Measurements from ENCODE around the gene ATP6V0A4.
"Not testable (repeated sequence)": the region's sequence is repeated elsewhere in the genome, so short reads cannot be mapped to it uniquely, and the experiment has no call there.

The ATP6V0A4 gene

GRCh38 chr7:138798836-138799235 lies 840 bp upstream of the ATP6V0A4 start:
- no peaks in the 10 kb centered on the region for H3K4me1 ChIP-seq (ENCODE audit: insufficient read depth, low read length)
- H3K27ac ChIP-seq (ENCODE audit: low read length) = no peak overlapping the region
- no peaks in the 10 kb centered on the region for H3K9me3 ChIP-seq (ENCODE audit: insufficient read depth, low read length, severe bottlenecking)
- no peak for ATAC-seq (ENCODE audit: insufficient read depth, low read depth)
- H3K4me2 ChIP-seq (ENCODE audit: insufficient read depth, low read length) = no peak overlapping the region
- H3K9ac ChIP-seq (ENCODE audit: low read depth, low read length) = no peak overlapping the region
- H3K27me3 ChIP-seq (ENCODE audit: insufficient read depth, low read length, poor library complexity) = no peaks in the 10 kb centered on the region
- TF ChIP-seq CTCF (IDR thresholded peaks at IDR 0.05; ENCODE audit: borderline replicate concordance, extremely low read depth, low read length, poor library complexity, severe bottlenecking) (no peak), EZH2 (IDR thresholded peaks at IDR 0.05; ENCODE audit: borderline replicate concordance, low read depth, low read length, severe bottlenecking) (no peak)
- no peak for DNase-seq
- H3K36me3 ChIP-seq (ENCODE audit: insufficient read depth, low read length) = no peaks in the 10 kb centered on the region
- no peaks in the 10 kb centered on the region for H4K20me1 ChIP-seq (ENCODE audit: insufficient read depth, low read length)
- H3K79me2 ChIP-seq (ENCODE audit: insufficient read depth, low read length) = no peaks in the 10 kb centered on the region
- no peak overlapping the region for H2AFZ ChIP-seq (ENCODE audit: low read depth, low read length)
- H3K4me3 ChIP-seq (ENCODE audit: low read depth in 1 of 2, low read length in 2 of 2) = no peak overlapping the region

GRCh38 chr7:138797046-138797445 lies 950 bp downstream of the ATP6V0A4 start:
- H3K36me3 ChIP-seq (ENCODE audit: insufficient read depth, low read length); H4K20me1 ChIP-seq (ENCODE audit: insufficient read depth, low read length); H3K4me3 ChIP-seq (ENCODE audit: low read depth in 1 of 2, low read length in 2 of 2); ATAC-seq (ENCODE audit: insufficient read depth, low read depth); DNase-seq; H3K79me2 ChIP-seq (ENCODE audit: insufficient read depth, low read length); H3K9me3 ChIP-seq (ENCODE audit: insufficient read depth, low read length, severe bottlenecking); H3K27ac ChIP-seq (ENCODE audit: low read length); H3K27me3 ChIP-seq (ENCODE audit: insufficient read depth, low read length, poor library complexity); H3K9ac ChIP-seq (ENCODE audit: low read depth, low read length); H3K4me2 ChIP-seq (ENCODE audit: insufficient read depth, low read length); H2AFZ ChIP-seq (ENCODE audit: low read depth, low read length); H3K4me1 ChIP-seq (ENCODE audit: insufficient read depth, low read length): not testable (repeated sequence)

GRCh38 chr7:138796038-138796615 lies 1.9 kb downstream of the ATP6V0A4 start:
- no peak overlapping the region for H3K9ac ChIP-seq (ENCODE audit: low read depth, low read length)
- H3K79me2 ChIP-seq (ENCODE audit: insufficient read depth, low read length) = no peaks in the 10 kb centered on the region
- H3K4me3 ChIP-seq (ENCODE audit: low read depth in 1 of 2, low read length in 2 of 2) = no peak overlapping the region
- no peaks in the 10 kb centered on the region for H3K36me3 ChIP-seq (ENCODE audit: insufficient read depth, low read length)
- H2AFZ ChIP-seq (ENCODE audit: low read depth, low read length) = no peak overlapping the region
- H4K20me1 ChIP-seq (ENCODE audit: insufficient read depth, low read length) = no peaks in the 10 kb centered on the region
- H3K27me3 ChIP-seq (ENCODE audit: insufficient read depth, low read length, poor library complexity) = no peaks in the 10 kb centered on the region
- TF ChIP-seq CTCF (IDR thresholded peaks at IDR 0.05; ENCODE audit: borderline replicate concordance, extremely low read depth, low read length, poor library complexity, severe bottlenecking) = no peak
- no peak for TF ChIP-seq EZH2 (IDR thresholded peaks at IDR 0.05; ENCODE audit: borderline replicate concordance, low read depth, low read length, severe bottlenecking)
- no peak overlapping the region for H3K4me2 ChIP-seq (ENCODE audit: insufficient read depth, low read length)
- no peak overlapping the region for H3K27ac ChIP-seq (ENCODE audit: low read length)
- no peak for ATAC-seq (ENCODE audit: insufficient read depth, low read depth)
- no peaks in the 10 kb centered on the region for H3K4me1 ChIP-seq (ENCODE audit: insufficient read depth, low read length)
- H3K9me3 ChIP-seq (ENCODE audit: insufficient read depth, low read length, severe bottlenecking) = no peaks in the 10 kb centered on the region
- no peak for DNase-seq

GRCh38 chr7:138785587-138786437 lies 12.2 kb downstream of the ATP6V0A4 start:
- Histone ChIP-seq H3K79me2 (ENCODE audit: insufficient read depth, low read length) (no peaks in the 10 kb centered on the region), H3K4me2 (ENCODE audit: insufficient read depth, low read length) (no peak overlapping the region), H3K9me3 (ENCODE audit: insufficient read depth, low read length, severe bottlenecking) (peaks cover 5% of the 10 kb centered on the region), H3K27me3 (ENCODE audit: insufficient read depth, low read length, poor library complexity) (no peaks in the 10 kb centered on the region), H3K4me3 (ENCODE audit: low read depth in 1 of 2, low read length in 2 of 2) (no peak overlapping the region), H3K4me1 (ENCODE audit: insufficient read depth, low read length) (no peaks in the 10 kb centered on the region), H3K9ac (ENCODE audit: low read depth, low read length) (no peak overlapping the region), H4K20me1 (ENCODE audit: insufficient read depth, low read length) (no peaks in the 10 kb centered on the region), H2AFZ (ENCODE audit: low read depth, low read length) (no peak overlapping the region), H3K36me3 (ENCODE audit: insufficient read depth, low read length) (no peaks in the 10 kb centered on the region), H3K27ac (ENCODE audit: low read length) (no peak overlapping the region)
- no peak for TF ChIP-seq CTCF (IDR thresholded peaks at IDR 0.05; ENCODE audit: borderline replicate concordance, extremely low read depth, low read length, poor library complexity, severe bottlenecking)
- TF ChIP-seq EZH2 (IDR thresholded peaks at IDR 0.05; ENCODE audit: borderline replicate concordance, low read depth, low read length, severe bottlenecking) = no peak
- DNase-seq (no peak), ATAC-seq (ENCODE audit: insufficient read depth, low read depth) (no peak)
